ENCODE results near the gene KCNMA1.

- TF ChIP-seq CTCF (IDR thresholded peaks at IDR 0.05), result no peak
- TF ChIP-seq POLR2A (IDR thresholded peaks at IDR 0.05), result no peak
Observed at GRCh38 chr10:77210645-77211044, 427.0 kb downstream of the KCNMA1 start.
